Neural cell (in vitro differentiated cells): Measurements from ENCODE around the gene TXNDC16. TPM values are rescaled to one million over a fixed set of nuclear protein-coding genes. Genes with fewer than 3 reads are reported as not detected.
"Not testable (repeated sequence)": the region's sequence is repeated elsewhere in the genome, so short reads cannot be mapped to it uniquely, and the experiment has no call there.

Experiments used
- H2AFZ ChIP-seq: fragments of 200-600, 300-800 bp; sonication (generic), shearing (Covaris generic); 2 replicates; pipeline ENCODE4 v1.6.0; 2014; ENCODE audit warnings: low read depth, mild to moderate bottlenecking, antibody characterized with exemption, low read length, moderate library complexity
- H3F3A ChIP-seq: fragments of 200-600 bp; shearing (Covaris generic); 2 replicates; pipeline ENCODE4 v1.6.1; 2016; ENCODE audit warnings: mild to moderate bottlenecking, moderate library complexity, mixed read lengths, antibody characterized with exemption, low read length; ENCODE audit not compliant: insufficient read depth, poor library complexity, severe bottlenecking
- H3K27ac ChIP-seq: fragments of 200-600, 300-800 bp; sonication (generic), shearing (Covaris generic); 2 replicates; pipeline ENCODE4 v1.5.1; 2014; ENCODE audit warnings: mild to moderate bottlenecking, low read length, moderate library complexity
- H3K27me3 ChIP-seq: fragments of 300-800, 200-600 bp; sonication (generic), shearing (Covaris generic); 2 replicates; pipeline ENCODE4 v1.6.0; 2014; ENCODE audit warnings: mild to moderate bottlenecking, low read depth, low read length, moderate library complexity; ENCODE audit not compliant: insufficient read depth
- H3K36me3 ChIP-seq: fragments of 300-800, 200-600 bp; sonication (generic), shearing (Covaris generic); 2 replicates; pipeline ENCODE4 v1.5.1; 2014; ENCODE audit warnings: mild to moderate bottlenecking, antibody characterized with exemption, low read length, moderate library complexity; ENCODE audit not compliant: insufficient read depth
- H3K4me2 ChIP-seq: fragments of 300-800, 200-600 bp; sonication (generic), shearing (Covaris generic); 2 replicates; pipeline ENCODE4 v1.6.0; 2014; ENCODE audit warnings: mild to moderate bottlenecking, low read length
- H3K4me3 ChIP-seq: fragments of 300-800, 200-600 bp; sonication (generic), shearing (Covaris generic); 2 replicates; pipeline ENCODE4 v1.5.1; 2014; ENCODE audit warnings: mild to moderate bottlenecking, low read length, moderate library complexity
- H3K79me2 ChIP-seq: fragments of 200-600 bp; shearing (Covaris generic); replicated peaks from 2 replicates; pipeline ENCODE4 v1.6.0; 2014; ENCODE audit warnings: mild to moderate bottlenecking, low read length, moderate library complexity; ENCODE audit not compliant: insufficient read depth
- H3K9ac ChIP-seq: fragments of 300-800, 200-600 bp; sonication (generic), shearing (Covaris generic); 2 replicates; pipeline ENCODE4 v1.6.1; 2016; ENCODE audit warnings: mild to moderate bottlenecking, low read length, mixed read lengths
- H3K9me2 ChIP-seq: fragments of 200-600 bp; shearing (Covaris generic); 2 replicates; pipeline ENCODE4 v1.6.1; 2016; ENCODE audit warnings: mild to moderate bottlenecking, low read length, mixed read lengths; ENCODE audit not compliant: insufficient read depth
- H3K9me3 ChIP-seq: fragments of 200-600, 300-800 bp; sonication (generic), shearing (Covaris generic); 2 replicates; pipeline ENCODE4 v1.6.1; 2016; ENCODE audit warnings: mild to moderate bottlenecking, mixed run types, low read length, moderate library complexity, mixed read lengths
- H4K20me1 ChIP-seq: fragments of 200-600 bp; shearing (Covaris generic); 2 replicates; pipeline ENCODE4 v1.6.1; 2016; ENCODE audit warnings: mild to moderate bottlenecking, mixed run types; ENCODE audit not compliant: insufficient read depth
- EP300 ChIP-seq: fragments of 450-650 bp; conservative IDR thresholded peaks from 2 replicates; pipeline ENCODE4 v1.6.1; 2014; ENCODE audit warnings: antibody characterized with exemption, mild to moderate bottlenecking, moderate library complexity; ENCODE audit not compliant: poor library complexity, severe bottlenecking
- EZH2 ChIP-seq: fragments of 200-600, 300-800 bp; shearing (Covaris generic), sonication (generic); IDR thresholded peaks from 2 replicates; pipeline ENCODE4 v1.6.1; 2014; ENCODE audit warnings: antibody characterized with exemption, low read length, borderline replicate concordance, mild to moderate bottlenecking; ENCODE audit not compliant: insufficient read depth, poor library complexity, severe bottlenecking
- MXI1 ChIP-seq: fragments of 450-650 bp; conservative IDR thresholded peaks from 2 replicates; pipeline ENCODE4 v1.6.1; 2014; ENCODE audit warnings: antibody characterized with exemption, mild to moderate bottlenecking; ENCODE audit not compliant: poor library complexity, severe bottlenecking
- POLR2AphosphoS5 ChIP-seq: IDR thresholded peaks from 2 replicates; pipeline ENCODE4 v1.6.1; 2012
- RAD21 ChIP-seq: fragments of 450-650 bp; conservative IDR thresholded peaks from 2 replicates; pipeline ENCODE4 v1.6.1; 2014; ENCODE audit warnings: antibody characterized with exemption, mild to moderate bottlenecking, moderate library complexity
- SMC3 ChIP-seq: fragments of 450-650 bp; conservative IDR thresholded peaks from 2 replicates; pipeline ENCODE4 v1.6.1; 2014; ENCODE audit warnings: antibody characterized with exemption, mild to moderate bottlenecking, moderate library complexity; ENCODE audit not compliant: poor library complexity
- TAF1 ChIP-seq: IDR thresholded peaks from 2 replicates; pipeline ENCODE4 v1.6.1; 2012; ENCODE audit warnings: low read depth
- polyA plus RNA-seq: library from polyadenylated mRNA; depleted of rRNA; stranded (reverse); fragments of >200 nt; gene quantifications from 2 replicates; pipeline ENCODE4 v1.2.3, GENCODE V29; 2014
- TF ChIP-seq, protein P1 (sequence below): fragments of 450-650 bp; IDR thresholded peaks from 2 replicates; pipeline ENCODE4 v1.5.1; 2014; ENCODE audit warnings: antibody characterized with exemption, mild to moderate bottlenecking, moderate library complexity; ENCODE audit not compliant: poor library complexity, severe bottlenecking
- TF ChIP-seq, protein P2 (sequence below): IDR thresholded peaks from 2 replicates; pipeline ENCODE4 v1.6.1; 2012; ENCODE audit warnings: borderline replicate concordance

Gene TXNDC16
- polyA plus RNA-seq, 1 donor from 2014 or later, result 58.4 TPM

DNA sequence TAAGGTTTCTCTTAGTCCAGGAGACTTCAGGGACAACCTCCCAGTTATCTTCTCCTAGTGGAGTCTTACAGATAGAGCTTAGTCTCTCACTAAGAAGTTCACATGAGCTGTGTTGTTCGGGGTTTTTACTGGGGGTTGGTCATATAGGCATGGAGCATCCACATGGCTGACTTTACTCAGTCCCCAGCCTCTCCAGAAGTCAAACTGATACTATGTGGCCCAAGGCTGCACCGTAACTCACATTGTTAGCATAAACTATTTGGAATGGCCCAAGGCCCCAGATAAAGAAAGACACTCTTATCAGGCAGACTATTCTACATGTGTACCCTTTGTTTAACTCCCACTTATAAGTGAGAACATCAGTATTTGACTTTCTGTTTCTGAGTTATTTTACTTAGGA is 23.6 kb upstream of the TXNDC16 start:
- Histone ChIP-seq H3K27ac (no peak overlapping the region), H2AFZ (no peak overlapping the region), H3K36me3 (no peaks in the 10 kb centered on the region), H3K4me2 (no peak overlapping the region), H3K27me3 (no peaks in the 10 kb centered on the region), H3K79me2 (no peaks in the 10 kb centered on the region), H3K9ac (no peak overlapping the region), H3F3A (no peaks in the 10 kb centered on the region), H3K9me3 (no peaks in the 10 kb centered on the region), H4K20me1 (no peaks in the 10 kb centered on the region), H3K9me2 (no peaks in the 10 kb centered on the region), H3K4me3 (no peak overlapping the region)
- TF ChIP-seq, protein P1, sequence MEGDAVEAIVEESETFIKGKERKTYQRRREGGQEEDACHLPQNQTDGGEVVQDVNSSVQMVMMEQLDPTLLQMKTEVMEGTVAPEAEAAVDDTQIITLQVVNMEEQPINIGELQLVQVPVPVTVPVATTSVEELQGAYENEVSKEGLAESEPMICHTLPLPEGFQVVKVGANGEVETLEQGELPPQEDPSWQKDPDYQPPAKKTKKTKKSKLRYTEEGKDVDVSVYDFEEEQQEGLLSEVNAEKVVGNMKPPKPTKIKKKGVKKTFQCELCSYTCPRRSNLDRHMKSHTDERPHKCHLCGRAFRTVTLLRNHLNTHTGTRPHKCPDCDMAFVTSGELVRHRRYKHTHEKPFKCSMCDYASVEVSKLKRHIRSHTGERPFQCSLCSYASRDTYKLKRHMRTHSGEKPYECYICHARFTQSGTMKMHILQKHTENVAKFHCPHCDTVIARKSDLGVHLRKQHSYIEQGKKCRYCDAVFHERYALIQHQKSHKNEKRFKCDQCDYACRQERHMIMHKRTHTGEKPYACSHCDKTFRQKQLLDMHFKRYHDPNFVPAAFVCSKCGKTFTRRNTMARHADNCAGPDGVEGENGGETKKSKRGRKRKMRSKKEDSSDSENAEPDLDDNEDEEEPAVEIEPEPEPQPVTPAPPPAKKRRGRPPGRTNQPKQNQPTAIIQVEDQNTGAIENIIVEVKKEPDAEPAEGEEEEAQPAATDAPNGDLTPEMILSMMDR, result no peak
- TF ChIP-seq, protein P2, sequence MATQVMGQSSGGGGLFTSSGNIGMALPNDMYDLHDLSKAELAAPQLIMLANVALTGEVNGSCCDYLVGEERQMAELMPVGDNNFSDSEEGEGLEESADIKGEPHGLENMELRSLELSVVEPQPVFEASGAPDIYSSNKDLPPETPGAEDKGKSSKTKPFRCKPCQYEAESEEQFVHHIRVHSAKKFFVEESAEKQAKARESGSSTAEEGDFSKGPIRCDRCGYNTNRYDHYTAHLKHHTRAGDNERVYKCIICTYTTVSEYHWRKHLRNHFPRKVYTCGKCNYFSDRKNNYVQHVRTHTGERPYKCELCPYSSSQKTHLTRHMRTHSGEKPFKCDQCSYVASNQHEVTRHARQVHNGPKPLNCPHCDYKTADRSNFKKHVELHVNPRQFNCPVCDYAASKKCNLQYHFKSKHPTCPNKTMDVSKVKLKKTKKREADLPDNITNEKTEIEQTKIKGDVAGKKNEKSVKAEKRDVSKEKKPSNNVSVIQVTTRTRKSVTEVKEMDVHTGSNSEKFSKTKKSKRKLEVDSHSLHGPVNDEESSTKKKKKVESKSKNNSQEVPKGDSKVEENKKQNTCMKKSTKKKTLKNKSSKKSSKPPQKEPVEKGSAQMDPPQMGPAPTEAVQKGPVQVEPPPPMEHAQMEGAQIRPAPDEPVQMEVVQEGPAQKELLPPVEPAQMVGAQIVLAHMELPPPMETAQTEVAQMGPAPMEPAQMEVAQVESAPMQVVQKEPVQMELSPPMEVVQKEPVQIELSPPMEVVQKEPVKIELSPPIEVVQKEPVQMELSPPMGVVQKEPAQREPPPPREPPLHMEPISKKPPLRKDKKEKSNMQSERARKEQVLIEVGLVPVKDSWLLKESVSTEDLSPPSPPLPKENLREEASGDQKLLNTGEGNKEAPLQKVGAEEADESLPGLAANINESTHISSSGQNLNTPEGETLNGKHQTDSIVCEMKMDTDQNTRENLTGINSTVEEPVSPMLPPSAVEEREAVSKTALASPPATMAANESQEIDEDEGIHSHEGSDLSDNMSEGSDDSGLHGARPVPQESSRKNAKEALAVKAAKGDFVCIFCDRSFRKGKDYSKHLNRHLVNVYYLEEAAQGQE, result no peak
- TF ChIP-seq RAD21, result no peak
- no peak for TF ChIP-seq MXI1
- TF ChIP-seq POLR2AphosphoS5, result no peak
- no peak for TF ChIP-seq TAF1
- TF ChIP-seq EZH2, result no peak
- TF ChIP-seq EP300, result no peak
- no peak for TF ChIP-seq SMC3

DNA sequence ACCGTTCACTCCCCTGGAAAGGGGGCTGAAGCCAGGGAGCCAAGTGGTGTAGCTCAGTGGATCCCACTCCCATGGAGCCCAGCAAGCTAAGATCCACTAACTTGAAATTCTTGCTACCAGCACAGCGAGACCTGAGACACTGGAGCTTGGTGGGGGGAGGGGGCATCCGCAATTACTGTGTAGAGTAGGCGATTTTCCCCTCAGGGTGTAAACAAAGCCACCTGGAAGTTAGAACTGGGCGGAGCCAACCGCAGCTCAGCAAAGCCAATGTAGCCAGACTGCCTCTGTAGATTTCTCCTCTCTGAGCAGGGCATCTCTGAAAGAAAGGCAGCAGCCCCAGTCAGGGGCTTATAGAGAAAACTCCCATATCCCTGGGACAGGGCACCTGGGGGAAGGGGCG is 16.1 kb upstream of the TXNDC16 start:
- H3K9me2 ChIP-seq, H4K20me1 ChIP-seq, H3K27me3 ChIP-seq, H3K36me3 ChIP-seq, H3K4me3 ChIP-seq, H3K79me2 ChIP-seq, H3K4me2 ChIP-seq, H3K27ac ChIP-seq, H3F3A ChIP-seq, H2AFZ ChIP-seq, H3K9ac ChIP-seq: not testable (repeated sequence)
- H3K9me3 ChIP-seq, result peaks cover 21% of the 10 kb centered on the region

DNA sequence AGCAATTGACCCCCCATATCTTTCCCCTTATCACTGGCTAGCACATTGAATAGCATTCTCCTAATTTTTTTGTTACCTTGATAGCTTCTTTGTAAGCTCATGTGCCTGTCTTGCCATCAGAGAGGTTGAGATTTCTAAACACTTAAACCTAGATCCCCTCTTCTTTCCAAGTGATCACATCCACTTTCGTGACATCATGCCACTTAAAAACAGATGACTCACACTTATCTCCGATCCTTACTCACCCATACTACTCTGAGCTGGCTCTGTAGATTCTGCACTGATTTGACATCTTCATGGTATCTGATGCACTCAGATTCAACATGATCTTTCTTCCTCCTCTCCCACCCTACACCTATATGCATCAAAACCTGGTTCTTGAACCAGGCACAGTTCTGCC is 10.8 kb upstream of the TXNDC16 start:
- no peak overlapping the region for H3K4me3 ChIP-seq
- no peaks in the 10 kb centered on the region for H3F3A ChIP-seq
- H3K4me2 ChIP-seq, result no peak overlapping the region
- TF ChIP-seq MXI1 (no peak), POLR2AphosphoS5 (no peak), RAD21 (no peak)
- TF ChIP-seq, protein P2, result no peak
- H3K27me3 ChIP-seq, result no peaks in the 10 kb centered on the region
- H3K9me3 ChIP-seq, result peaks cover 15% of the 10 kb centered on the region
- H3K79me2 ChIP-seq, result peaks cover 14% of the 10 kb centered on the region
- no peak overlapping the region for H3K9ac ChIP-seq
- H2AFZ ChIP-seq, result no peak overlapping the region
- peaks cover 10% of the 10 kb centered on the region for H3K36me3 ChIP-seq
- H3K27ac ChIP-seq, result no peak overlapping the region
- no peaks in the 10 kb centered on the region for H3K9me2 ChIP-seq
- H4K20me1 ChIP-seq, result no peaks in the 10 kb centered on the region
